Neural progenitor cell (in vitro differentiated cells): Measurements from ENCODE around the gene CCL26. TPM values are rescaled to one million over a fixed set of nuclear protein-coding genes. Genes with fewer than 3 reads are reported as not detected.
A peak's percentile ranks its signal among the peaks of the same experiment; 100 is the strongest.

ENCODE experiments used
- DNase-seq: peaks from one replicate; pipeline ENCODE4 v3.0.0-alpha.2; 2016; ENCODE audit warnings: low spot score
- H2AFZ ChIP-seq: fragments of 200-600 bp; sonication (generic); replicated peaks from 2 replicates; pipeline ENCODE4 v1.6.1; 2016; ENCODE audit warnings: antibody characterized with exemption
- H3F3A ChIP-seq: fragments of 200-600 bp; sonication (generic); 2 replicates; pipeline ENCODE4 v1.6.1; 2016; ENCODE audit warnings: antibody characterized with exemption, low read depth
- H3K27ac ChIP-seq: fragments of 200-600 bp; sonication (generic); 2 replicates; pipeline ENCODE4 v1.5.1; 2016; ENCODE audit warnings: mild to moderate bottlenecking
- H3K27me3 ChIP-seq: fragments of 200-600 bp; sonication (generic); 2 replicates; pipeline ENCODE4 v1.6.1; 2016; ENCODE audit warnings: mild to moderate bottlenecking, moderate library complexity
- H3K36me3 ChIP-seq: fragments of 200-600 bp; sonication (generic); 2 replicates; pipeline ENCODE4 v1.5.1; 2016
- H3K4me1 ChIP-seq: fragments of 200-600 bp; sonication (generic); 2 replicates; pipeline ENCODE4 v1.6.1; 2016; ENCODE audit warnings: mixed run types
- H3K4me2 ChIP-seq: fragments of 200-600 bp; sonication (generic); 2 replicates; pipeline ENCODE4 v1.6.1; 2016
- H3K4me3 ChIP-seq: fragments of 200-600 bp; sonication (generic); 2 replicates; pipeline ENCODE4 v1.5.1; 2016
- H3K79me2 ChIP-seq: fragments of 200-600 bp; sonication (generic); 2 replicates; pipeline ENCODE4 v1.6.1; 2016; ENCODE audit warnings: low read depth
- H3K9ac ChIP-seq: fragments of 200-600 bp; sonication (generic); 2 replicates; pipeline ENCODE4 v1.6.1; 2016
- H3K9me3 ChIP-seq: fragments of 200-600 bp; sonication (generic); 2 replicates; pipeline ENCODE4 v1.5.1; 2016; ENCODE audit warnings: low read depth
- H4K20me1 ChIP-seq: fragments of 200-600 bp; sonication (generic); 2 replicates; pipeline ENCODE4 v1.6.1; 2016; ENCODE audit warnings: low read depth
- H3K27ac Mint-ChIP-seq: 3 replicates; pipeline ENCODE4 v1.8.0; 2021; ENCODE audit warnings: mixed read lengths
- H3K27me3 Mint-ChIP-seq: 2 replicates; pipeline ENCODE4 v1.8.0; 2022; ENCODE audit warnings: low read depth, mild to moderate bottlenecking, inconsistent platforms, moderate library complexity, mixed read lengths; ENCODE audit not compliant: insufficient read depth
- H3K36me3 Mint-ChIP-seq: 3 replicates; pipeline ENCODE4 v1.8.0; 2021; ENCODE audit warnings: mixed read lengths
- H3K4me1 Mint-ChIP-seq: 3 replicates; pipeline ENCODE4 v1.8.0; 2021; ENCODE audit warnings: mixed read lengths
- H3K4me3 Mint-ChIP-seq: 3 replicates; pipeline ENCODE4 v1.8.0; 2021; ENCODE audit warnings: mild to moderate bottlenecking, moderate library complexity, mixed read lengths
- H3K9me3 Mint-ChIP-seq: 3 replicates; pipeline ENCODE4 v1.8.0; 2020; ENCODE audit warnings: mixed read lengths
- CTCF ChIP-seq: fragments of 200-600 bp; sonication (generic); IDR thresholded peaks from 2 replicates; pipeline ENCODE4 v1.5.1; 2017; ENCODE audit warnings: antibody characterized with exemption, mild to moderate bottlenecking
- EZH2 ChIP-seq: fragments of 200-600 bp; sonication (generic); IDR thresholded peaks from 2 replicates; pipeline ENCODE4 v1.6.1; 2017; ENCODE audit warnings: antibody characterized with exemption, mild to moderate bottlenecking, moderate library complexity
- EZH2phosphoT487 ChIP-seq: fragments of 200-600 bp; sonication (generic); IDR thresholded peaks from 2 replicates; pipeline ENCODE4 v1.6.1; 2017; ENCODE audit warnings: antibody characterized with exemption
- total RNA-seq: library from RNA; depleted of rRNA; stranded (reverse); fragments of >200 nt; gene quantifications from 2 replicates; pipeline ENCODE4 v1.2.3, GENCODE V29; 2015; ENCODE audit warnings: low replicate concordance

CCL26 gene
- total RNA-seq = not detected in 2 replicates

- no peaks in the 10 kb centered on the region for H3K27me3 ChIP-seq
- no peaks in the 10 kb centered on the region for H3K9me3 ChIP-seq
- no peaks in the 10 kb centered on the region for H3K36me3 ChIP-seq
- H3K4me3 ChIP-seq = no peak within 1 kb of the TSS
- no peak within 1 kb of the TSS for H3K4me2 ChIP-seq
- H3K9ac ChIP-seq = no peak within 1 kb of the TSS
- H4K20me1 ChIP-seq = no peaks in the 10 kb centered on the region
- peaks cover 10% of the 10 kb centered on the region for H3K27me3 Mint-ChIP-seq
- H3K4me1 Mint-ChIP-seq = peaks cover 3% of the 10 kb centered on the region
- peak within 1 kb of the TSS; percentile 34 for H3K27ac Mint-ChIP-seq
- no peaks in the 10 kb centered on the region for H3F3A ChIP-seq
- H3K27ac ChIP-seq = no peak within 1 kb of the TSS
- no peak within 1 kb of the TSS for H2AFZ ChIP-seq
- no peaks in the 10 kb centered on the region for H3K4me1 ChIP-seq
- TF ChIP-seq EZH2phosphoT487 = no peak
- no peak for TF ChIP-seq EZH2
- no peak for TF ChIP-seq CTCF
- H3K79me2 ChIP-seq = no peaks in the 10 kb centered on the region
- no peaks in the 10 kb centered on the region for H3K36me3 Mint-ChIP-seq
- no peak for DNase-seq
- H3K9me3 Mint-ChIP-seq = no peaks in the 10 kb centered on the region
- no peak within 1 kb of the TSS for H3K4me3 Mint-ChIP-seq
Observed at GRCh38 chr7:75772081-75773077, at the start of gene CCL26. CCL26 (minus strand) TSS chr7:75772211; CDS start chr7:75772176, 35 bp downstream.

- Histone ChIP-seq H4K20me1 (no peaks in the 10 kb centered on the region), H3K9me3 (no peaks in the 10 kb centered on the region), H3K36me3 (no peaks in the 10 kb centered on the region), H2AFZ (no peak overlapping the region), H3K27ac (no peak overlapping the region), H3K79me2 (no peaks in the 10 kb centered on the region), H3K9ac (no peak overlapping the region), H3K27me3 (no peaks in the 10 kb centered on the region), H3K4me1 (no peaks in the 10 kb centered on the region), H3K4me3 (no peak overlapping the region), H3F3A (no peaks in the 10 kb centered on the region), H3K4me2 (no peak overlapping the region)
- H3K27me3 Mint-ChIP-seq = peaks cover 4% of the 10 kb centered on the region
- TF ChIP-seq EZH2phosphoT487 = no peak
- no peak for TF ChIP-seq CTCF
- TF ChIP-seq EZH2 = no peak
- no peak overlapping the region for H3K27ac Mint-ChIP-seq
- H3K36me3 Mint-ChIP-seq = no peaks in the 10 kb centered on the region
- no peak for DNase-seq
- no peaks in the 10 kb centered on the region for H3K9me3 Mint-ChIP-seq
- no peak overlapping the region for H3K4me3 Mint-ChIP-seq
- H3K4me1 Mint-ChIP-seq = no peaks in the 10 kb centered on the region
Observed at GRCh38 chr7:75820688-75821087, 48.7 kb upstream of the CCL26 start.

GRCh38 chr7:75819711-75820110 lies 47.7 kb upstream of the CCL26 start:
- no peaks in the 10 kb centered on the region for H3K9me3 ChIP-seq
- H3K9ac ChIP-seq = no peak overlapping the region
- peaks cover 4% of the 10 kb centered on the region for H3K27me3 Mint-ChIP-seq
- no peak overlapping the region for H3K4me3 ChIP-seq
- H3K4me1 ChIP-seq = no peaks in the 10 kb centered on the region
- H3K4me2 ChIP-seq = no peak overlapping the region
- TF ChIP-seq EZH2 (no peak), CTCF (no peak), EZH2phosphoT487 (no peak)
- no peak overlapping the region for H3K27ac Mint-ChIP-seq
- H3K27ac ChIP-seq = no peak overlapping the region
- H3K36me3 Mint-ChIP-seq = no peaks in the 10 kb centered on the region
- DNase-seq = no peak
- H2AFZ ChIP-seq = no peak overlapping the region
- H3F3A ChIP-seq = no peaks in the 10 kb centered on the region
- H4K20me1 ChIP-seq = no peaks in the 10 kb centered on the region
- H3K79me2 ChIP-seq = no peaks in the 10 kb centered on the region
- H3K4me3 Mint-ChIP-seq = no peak overlapping the region
- H3K9me3 Mint-ChIP-seq = no peaks in the 10 kb centered on the region
- H3K36me3 ChIP-seq = no peaks in the 10 kb centered on the region
- no peaks in the 10 kb centered on the region for H3K4me1 Mint-ChIP-seq
- no peaks in the 10 kb centered on the region for H3K27me3 ChIP-seq
